ENCODE measurements around the gene TCTN1. TPM values are rescaled to one million over a fixed set of nuclear protein-coding genes. Genes with fewer than 3 reads are reported as not detected.

TCTN1 gene
- total and polyA plus RNA-seq, 9 of the 15 experiments (the other 6 are each of a cell fraction or from before 2014, with no cell fraction given) = 0.32 to 12.5 (median 4.0) TPM

GRCh38 chr12:110669193-110669502 lies 55.2 kb downstream of the TCTN1 start:
- Histone ChIP-seq H3K36me3 (ENCODE audit: control insufficient read depth, insufficient read depth, low read length) (no peaks in the 10 kb centered on the region), H3K27me3 (ENCODE audit: control insufficient read depth in 2 of 2, insufficient read depth in 2 of 2, low read length in 2 of 2) (peaks cover 2 to 29% of the 10 kb centered on the region in 2 experiments; a peak in 4 of 5 replicates), H3K4me2 (ENCODE audit: insufficient read depth, low read length) (no peak overlapping the region), H3K9me1 (ENCODE audit: control insufficient read depth, insufficient read depth, low read length) (no peaks in the 10 kb centered on the region), H3K9ac (ENCODE audit: insufficient read depth in 1 of 2, low read depth in 2 of 2, low read length in 2 of 2) (no peak overlapping the region), H3K4me3 (no peak overlapping the region), H3K27ac (ENCODE audit: extremely low read depth, low read depth, low read length) (no peak overlapping the region), H3K9me3 (replicated peaks; ENCODE audit: control insufficient read depth, insufficient read depth, low read depth, low read length) (peaks cover 2% of the 10 kb centered on the region; the same call in 1 of the 2 replicates), H4K20me1 (replicated peaks; ENCODE audit: control insufficient read depth, insufficient read depth, low read length) (no peaks in the 10 kb centered on the region), H2AFZ (ENCODE audit: low read depth, low read length) (no peak overlapping the region), H3K79me2 (ENCODE audit: control insufficient read depth, insufficient read depth, low read length) (no peaks in the 10 kb centered on the region), H3K4me1 (replicated peaks in 1 of 2; ENCODE audit: control insufficient read depth in 2 of 2, insufficient read depth in 2 of 2, low read length in 2 of 2) (no peaks in the 10 kb centered on the region; a peak in 2 of 5 replicates)
- POLR2A ChIA-PET = interaction anchor here (0.9 kb wide), 2 partner anchors 10 to 13 kb away, joined by 3 read pairs; no protein-coding TSS in a partner anchor
- 3% methylated on average over 5 of the region's 5 CpGs for WGBS (ENCODE audit: insufficient coverage, low coverage, missing lambda C conversion rate)
- in situ Hi-C loops (cut with MboI) = no loop called here
- ATAC-seq (no peak), DNase-seq (ENCODE audit: extremely low read depth in 1 of 4, low spot score in 3 of 4) (no peak), FAIRE-seq (no peak)
- BruUV-seq (replicated peaks) = no TSS peak
- CTCF ChIA-PET (ENCODE audit: low intra/inter-chr PET ratio) = no interaction called here
- intact Hi-C loops (cut with micrococcal nuclease) = no loop called here
- TF ChIP-seq AFF1 (IDR thresholded peaks at IDR 0.05; ENCODE audit: low read depth in 1 of 2, partially characterized antibody in 2 of 2) (no peak), MEIS2 (IDR thresholded peaks at IDR 0.05; ENCODE audit: partially characterized antibody) (no peak), ZNF280B (CRISPR knock-in tag; IDR thresholded peaks at IDR 0.05) (no peak), POLR2AphosphoS5 (IDR thresholded peaks at IDR 0.05; ENCODE audit: control insufficient read depth, insufficient read depth, low read depth, low read length) (no peak), ERF (CRISPR knock-in tag; IDR thresholded peaks at IDR 0.05) (no peak), HCFC1 (IDR thresholded peaks at IDR 0.05; ENCODE audit: low read depth, low read length) (no peak), ZNF77 (CRISPR knock-in tag; IDR thresholded peaks at IDR 0.05) (no peak), POLR3A (IDR thresholded peaks at IDR 0.05; ENCODE audit: borderline replicate concordance, extremely low read depth, insufficient read depth, insufficient read length) (no peak), ESRRB (CRISPR knock-in tag; IDR thresholded peaks at IDR 0.05; ENCODE audit: borderline replicate concordance) (no peak), USF2 (CRISPR knock-in tag; IDR thresholded peaks at IDR 0.05) (no peak), ARID3A (IDR thresholded peaks at IDR 0.05; ENCODE audit: borderline replicate concordance, low read depth, low read length) (no peak)
